A549 (cell line): ENCODE measurements around the gene BTLA. TPM values are rescaled to one million over a fixed set of nuclear protein-coding genes. Genes with fewer than 3 reads are reported as not detected.

Source experiments
- ATAC-seq, 2 experiments: fragments of 200-7000 bp in 1 of 2; fragments of >200 bp in 1 of 2; cut with Nextera tagmentation in 1 of 2; cut with Tn5 transposase in 1 of 2; 3 replicates each; pipeline versions ENCODE4 v1.8.0 to v1.9.1; 2018 to 2020; ENCODE audit warnings: mild to moderate bottlenecking in 1 of 2, moderate library complexity in 1 of 2
- CTCF ChIA-PET: fragments of 300-600 bp; sonication (Branson Sonifier 250); formaldehyde crosslinking; extraction: SDS; loops from one replicate; lab custom pipeline; 2021; ENCODE audit warnings: antibody characterized with exemption, inconsistent platforms; lab: Yijun Ruan, JAX
- POLR2A ChIA-PET: fragments of 350-600 bp; formaldehyde crosslinking; extraction: SDS; loops from one replicate; lab custom pipeline; 2021; ENCODE audit warnings: antibody characterized with exemption, inconsistent platforms; lab: Yijun Ruan, JAX
- DNase-seq, 2 experiments: peaks; one replicate each; pipeline versions ENCODE4 v3.0.0 to v3.0.0-alpha.2; 2011 to 2016; ENCODE audit warnings: low read depth in 1 of 2, low spot score in 1 of 2
- FAIRE-seq: peaks from 2 replicates; lab custom pipeline; 2011; peaks lifted over from hg19 to GRCh38; lab: Jason Lieb, UNC
- H3K27ac ChIP-seq, 2 experiments: fragments of >200 bp; sonication (Bioruptor Twin); formaldehyde crosslinking; 3 replicates each; pipeline ENCODE4 v1.5.1; 2016 to 2017
- H3K4me1 ChIP-seq: fragments of >200 bp; sonication (Bioruptor Twin); formaldehyde crosslinking; 3 replicates; pipeline ENCODE4 v1.6.1; 2016
- H3K4me2 ChIP-seq: fragments of >200 bp; sonication (Bioruptor Twin); formaldehyde crosslinking; 3 replicates; pipeline ENCODE4 v1.6.1; 2016
- H3K4me3 ChIP-seq: fragments of >200 bp; sonication (Bioruptor Twin); formaldehyde crosslinking; 3 replicates; pipeline ENCODE4 v1.5.1; 2016
- H3K9me3 ChIP-seq: fragments of >200 bp; sonication (Bioruptor Twin); formaldehyde crosslinking; 3 replicates; pipeline ENCODE4 v1.6.1; 2016
- BCL3 ChIP-seq: fragments of >200 bp; sonication (Bioruptor Twin); formaldehyde crosslinking; IDR thresholded peaks from 3 replicates; pipeline ENCODE4 v1.6.1; 2016
- BHLHE40 ChIP-seq: IDR thresholded peaks from 2 replicates; pipeline ENCODE4 v1.6.1; 2012; ENCODE audit warnings: low read depth, low read length, inconsistent platforms
- CBX2 ChIP-seq: fragments of 200-600 bp; sonication (generic); IDR thresholded peaks from 2 replicates; pipeline ENCODE4 v1.6.1; 2016; ENCODE audit warnings: low read depth, mild to moderate bottlenecking, borderline replicate concordance
- CBX8 ChIP-seq: fragments of 200-600 bp; sonication (generic); IDR thresholded peaks from 2 replicates; pipeline ENCODE4 v1.6.1; 2016
- CHD2 ChIP-seq: fragments of 150-350 bp; IDR thresholded peaks from 2 replicates; pipeline ENCODE4 v1.6.1; 2014; ENCODE audit warnings: low read length; ENCODE audit not compliant: partially characterized antibody
- CHD4 ChIP-seq: fragments of 200-600 bp; sonication (generic); IDR thresholded peaks from 2 replicates; pipeline ENCODE4 v1.6.1; 2016; ENCODE audit warnings: antibody characterized with exemption, mild to moderate bottlenecking, borderline replicate concordance
- EHF ChIP-seq: fragments of 250-450 bp; sonication (Bioruptor Pico); IDR thresholded peaks from 2 replicates; pipeline ENCODE4 v1.5.0; 2020; ENCODE audit warnings: mild to moderate bottlenecking
- EP300 ChIP-seq, 2 experiments: fragments of >200 bp; sonication (Bioruptor Twin); formaldehyde crosslinking; IDR thresholded peaks; 2 replicates in 1 of 2; 3 replicates in 1 of 2; pipeline ENCODE4 v1.6.1; 2016 to 2017
- ESRRA ChIP-seq: fragments of 150-350 bp; IDR thresholded peaks from 2 replicates; pipeline ENCODE4 v1.6.1; 2014; ENCODE audit warnings: mild to moderate bottlenecking, low read length, borderline replicate concordance
- FOSB ChIP-seq: fragments of 250-450 bp; sonication (Bioruptor Pico); IDR thresholded peaks from 2 replicates; pipeline ENCODE4 v1.5.0; 2020; ENCODE audit warnings: mild to moderate bottlenecking, moderate library complexity
- HEYL ChIP-seq: fragments of 250-450 bp; sonication (Bioruptor Pico); IDR thresholded peaks from 2 replicates; pipeline ENCODE4 v1.8.0; 2021; ENCODE audit warnings: mild to moderate bottlenecking, moderate library complexity
- HMGXB4 ChIP-seq: fragments of 250-450 bp; sonication (Bioruptor Pico); IDR thresholded peaks from 2 replicates; pipeline ENCODE4 v1.5.0; 2021; ENCODE audit warnings: mild to moderate bottlenecking, moderate library complexity, borderline replicate concordance
- HOXA7 ChIP-seq: fragments of 250-450 bp; sonication (Bioruptor Pico); IDR thresholded peaks from 2 replicates; pipeline ENCODE4 v1.5.0; 2020; ENCODE audit warnings: mild to moderate bottlenecking, moderate library complexity
- JUN ChIP-seq, 2 experiments: fragments of >200 bp; sonication (Bioruptor Twin); formaldehyde crosslinking; IDR thresholded peaks; 2 replicates in 1 of 2; 3 replicates in 1 of 2; pipeline ENCODE4 v1.6.1; 2016 to 2017
- KDM1A ChIP-seq: fragments of 200-600 bp; sonication (generic); IDR thresholded peaks from 2 replicates; pipeline ENCODE4 v1.6.1; 2016; ENCODE audit warnings: low read depth, mild to moderate bottlenecking
- MYC ChIP-seq: IDR thresholded peaks from 2 replicates; pipeline ENCODE4 v1.6.1; 2012; ENCODE audit warnings: mild to moderate bottlenecking, inconsistent platforms, low read length, improper control_type of control experiment, borderline replicate concordance
- NFE2L2 ChIP-seq: fragments of 150-350 bp; conservative IDR thresholded peaks from 2 replicates; pipeline ENCODE4 v1.6.1; 2014; ENCODE audit warnings: low read length
- NPAS2 ChIP-seq: fragments of 250-450 bp; sonication (Bioruptor Pico); IDR thresholded peaks from 2 replicates; pipeline ENCODE4 v1.8.0; 2022; ENCODE audit warnings: mild to moderate bottlenecking, moderate library complexity, borderline replicate concordance
- RARB ChIP-seq: fragments of 250-450 bp; sonication (Bioruptor Pico); IDR thresholded peaks from 2 replicates; pipeline ENCODE4 v1.8.0; 2021; ENCODE audit warnings: mild to moderate bottlenecking, moderate library complexity
- RCOR1 ChIP-seq: fragments of 150-350 bp; IDR thresholded peaks from 2 replicates; pipeline ENCODE4 v1.6.1; 2014; ENCODE audit warnings: antibody characterized with exemption, low read length, low read depth
- RNF2 ChIP-seq: fragments of 200-600 bp; sonication (generic); IDR thresholded peaks from 2 replicates; pipeline ENCODE4 v1.6.1; 2016; ENCODE audit warnings: low read depth, mild to moderate bottlenecking, antibody characterized with exemption, moderate library complexity, borderline replicate concordance
- SREBF2 ChIP-seq: fragments of 450-650 bp; IDR thresholded peaks from 2 replicates; pipeline ENCODE4 v1.6.1; 2014; ENCODE audit warnings: mild to moderate bottlenecking, moderate library complexity
- ZNF302 ChIP-seq: fragments of 250-450 bp; sonication (Bioruptor Pico); IDR thresholded peaks from 2 replicates; pipeline ENCODE4 v1.9.0; 2021; ENCODE audit warnings: inconsistent platforms, mild to moderate bottlenecking, moderate library complexity
- ZSCAN20 ChIP-seq: fragments of 250-450 bp; sonication (Bioruptor Pico); IDR thresholded peaks from 2 replicates; pipeline ENCODE4 v1.8.0; 2022; ENCODE audit warnings: mild to moderate bottlenecking, moderate library complexity
- WGBS: methylation state at CpG from one replicate; pipeline ENCODE4 v1.1.6; 2017; ENCODE audit errors: missing lambda C conversion rate; 5-methylcytosine and 5-hydroxymethylcytosine counted together
- polyA plus RNA-seq, 4 experiments: library from polyadenylated mRNA; depleted of rRNA in 3 of 4; stranded (reverse); fragments of >200 nt; fragmentation: RNase III in 1 of 4; extraction: RNeasy Plus Mini Kit Qiagen cat#74134 plus additional on column Dnase treatment in 1 of 4; gene quantifications; 2 replicates in 3 of 4; 3 replicates in 1 of 4; pipeline ENCODE4 v1.2.3, GENCODE V29; 2011 to 2017
- TF ChIP-seq, protein P1 (sequence below): IDR thresholded peaks from 2 replicates; pipeline ENCODE4 v1.6.1; 2012
- TF ChIP-seq, protein P2 (sequence below): fragments of >200 bp; sonication (Bioruptor Twin); formaldehyde crosslinking; IDR thresholded peaks from 2 replicates; pipeline ENCODE4 v1.6.1; 2016
- TF ChIP-seq, protein P3 (sequence below): fragments of 150-350 bp; IDR thresholded peaks from 2 replicates; pipeline ENCODE4 v1.6.1; 2014; ENCODE audit warnings: low read depth, mild to moderate bottlenecking, low read length

The BTLA gene
- polyA plus RNA-seq, 2 of the 4 experiments (the other 2 are of a cell fraction), result 0.03 TPM; not detected in 1

GRCh38 chr3:112505907-112506306 lies 6.6 kb upstream of the BTLA start:
- ChIA-PET POLR2A (no interaction called here), CTCF (no interaction called here)
- no peak for ATAC-seq
- Histone ChIP-seq H3K4me1 (no peaks in the 10 kb centered on the region), H3K9me3 (no peaks in the 10 kb centered on the region), H3K4me3 (no peak overlapping the region), H3K4me2 (no peak overlapping the region), H3K27ac (no peak overlapping the region)
- no peak for DNase-seq
- FAIRE-seq, result no peak
- TF ChIP-seq BHLHE40 (no peak), NPAS2 (CRISPR knock-in tag) (no peak), CBX8 (no peak), CBX2 (no peak), MYC (no peak), HMGXB4 (CRISPR knock-in tag) (no peak), RARB (CRISPR knock-in tag) (no peak), KDM1A (no peak), HOXA7 (CRISPR knock-in tag) (no peak)
- 2% methylated on average over 2 of the region's 2 CpGs for WGBS

- no peak for DNase-seq
- no peak overlapping the region for H3K4me3 ChIP-seq
- TF ChIP-seq NFE2L2 (no peak), EP300 (IDR thresholded peaks at IDR 0.05) (no peak), EHF (no peak), ESRRA (no peak), ZSCAN20 (CRISPR knock-in tag) (no peak), HEYL (CRISPR knock-in tag) (no peak), CHD2 (no peak), FOSB (CRISPR knock-in tag) (no peak), RARB (CRISPR knock-in tag) (no peak), BCL3 (no peak)
- TF ChIP-seq, protein P1, sequence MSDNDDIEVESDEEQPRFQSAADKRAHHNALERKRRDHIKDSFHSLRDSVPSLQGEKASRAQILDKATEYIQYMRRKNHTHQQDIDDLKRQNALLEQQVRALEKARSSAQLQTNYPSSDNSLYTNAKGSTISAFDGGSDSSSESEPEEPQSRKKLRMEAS, result no peak
- TF ChIP-seq, protein P2, sequence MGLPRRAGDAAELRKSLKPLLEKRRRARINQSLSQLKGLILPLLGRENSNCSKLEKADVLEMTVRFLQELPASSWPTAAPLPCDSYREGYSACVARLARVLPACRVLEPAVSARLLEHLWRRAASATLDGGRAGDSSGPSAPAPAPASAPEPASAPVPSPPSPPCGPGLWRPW, result no peak
- H3K9me3 ChIP-seq, result no peaks in the 10 kb centered on the region
- ATAC-seq, result no peak
- no peak overlapping the region for H3K27ac ChIP-seq
- no peak overlapping the region for H3K4me2 ChIP-seq
- ChIA-PET CTCF (no interaction called here), POLR2A (no interaction called here)
- 34% methylated on average over 3 of the region's 3 CpGs for WGBS
- no peak for FAIRE-seq
- H3K4me1 ChIP-seq, result no peaks in the 10 kb centered on the region
These were observed 4.9 kb upstream of the BTLA start for GRCh38 chr3:112504123-112504522.

DNA sequence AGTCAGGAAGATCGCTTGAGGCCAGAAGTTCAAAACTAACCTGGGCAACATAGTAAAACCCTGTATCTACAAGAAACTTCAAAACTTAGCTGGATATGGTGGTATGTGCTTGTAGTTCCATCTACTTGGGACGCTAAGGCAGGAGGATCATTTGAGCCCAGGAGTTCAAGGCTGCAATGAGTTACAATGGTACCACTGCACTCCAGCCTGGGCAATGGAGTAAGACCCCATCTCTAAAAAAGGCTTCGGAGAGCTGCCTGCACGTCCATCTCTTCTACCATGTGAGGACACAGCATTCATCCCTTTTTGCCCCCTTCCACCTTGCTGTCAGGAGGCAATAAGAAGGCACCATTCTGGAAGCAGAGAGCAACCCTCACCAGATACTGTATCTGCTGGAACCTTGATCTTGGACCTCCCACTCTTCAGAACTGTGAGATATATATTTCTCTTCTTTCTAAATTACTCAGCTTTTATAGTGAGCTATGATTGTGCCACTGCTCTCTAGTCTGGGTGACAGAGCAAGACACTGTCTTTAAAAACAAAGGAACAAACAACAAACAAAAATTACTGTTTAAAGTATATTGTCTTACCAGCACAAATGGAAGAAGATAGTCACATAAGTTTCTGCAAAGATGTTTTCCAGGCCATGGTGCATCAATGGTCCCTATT lies 4.2 kb upstream of the BTLA start:
- CTCF ChIA-PET, result no interaction called here
- Histone ChIP-seq H3K4me1 (no peaks in the 10 kb centered on the region), H3K9me3 (no peaks in the 10 kb centered on the region), H3K4me2 (no peak overlapping the region), H3K4me3 (no peak overlapping the region), H3K27ac (no peak overlapping the region)
- FAIRE-seq (no peak), ATAC-seq (no peak), DNase-seq (no peak)
- TF ChIP-seq JUN (IDR thresholded peaks at IDR 0.05) (no peak), ZNF302 (CRISPR knock-in tag) (no peak), BCL3 (no peak), RNF2 (no peak), EP300 (IDR thresholded peaks at IDR 0.05) (no peak), RCOR1 (no peak), CHD4 (no peak), SREBF2 (no peak), NFE2L2 (no peak)
- TF ChIP-seq, protein P3, sequence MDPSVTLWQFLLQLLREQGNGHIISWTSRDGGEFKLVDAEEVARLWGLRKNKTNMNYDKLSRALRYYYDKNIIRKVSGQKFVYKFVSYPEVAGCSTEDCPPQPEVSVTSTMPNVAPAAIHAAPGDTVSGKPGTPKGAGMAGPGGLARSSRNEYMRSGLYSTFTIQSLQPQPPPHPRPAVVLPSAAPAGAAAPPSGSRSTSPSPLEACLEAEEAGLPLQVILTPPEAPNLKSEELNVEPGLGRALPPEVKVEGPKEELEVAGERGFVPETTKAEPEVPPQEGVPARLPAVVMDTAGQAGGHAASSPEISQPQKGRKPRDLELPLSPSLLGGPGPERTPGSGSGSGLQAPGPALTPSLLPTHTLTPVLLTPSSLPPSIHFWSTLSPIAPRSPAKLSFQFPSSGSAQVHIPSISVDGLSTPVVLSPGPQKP, result no peak
- TF ChIP-seq, protein P2, result no peak
- POLR2A ChIA-PET, result no interaction called here
- WGBS, result 14% methylated on average over 4 of the region's 4 CpGs
